ENCODE measurements around the gene CACNA1B. TPM values are rescaled to one million over a fixed set of nuclear protein-coding genes. Genes with fewer than 3 reads are reported as not detected.

CACNA1B gene
- polyA plus RNA-seq, 2 of the 4 experiments (the other 2 are of a cell fraction) = 0.03 to 0.06 TPM

- TF ChIP-seq HES2 (IDR thresholded peaks at IDR 0.05) = no peak
These were observed 170.0 kb downstream of the CACNA1B start (continued) for GRCh38 chr9:138047469-138048040.

DNA sequence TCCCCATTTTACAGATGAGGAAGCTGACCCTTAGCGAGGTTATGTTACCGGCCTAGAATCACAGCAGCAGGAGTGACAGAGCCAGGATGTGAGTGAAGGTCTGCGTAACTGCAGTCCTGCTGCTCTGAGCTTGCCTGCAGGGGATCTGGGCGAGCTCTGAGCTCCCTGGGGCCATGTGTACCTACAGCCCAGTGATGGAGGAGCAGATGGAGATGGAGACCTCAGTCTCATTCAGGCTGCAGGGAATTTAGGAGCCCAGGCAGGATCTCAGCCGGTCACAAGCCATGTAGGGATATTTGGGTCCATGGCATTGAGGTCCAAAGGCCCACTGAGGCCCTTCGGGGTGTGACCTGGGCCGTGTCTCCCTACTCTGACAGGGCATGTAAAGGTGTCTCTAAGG is 170.6 kb downstream of the CACNA1B start:
- no peak for ATAC-seq
- no peak for DNase-seq (ENCODE audit: low read depth in 1 of 2, low spot score in 1 of 2)
- FAIRE-seq = no peak
- TF ChIP-seq ESRRA (IDR thresholded peaks at IDR 0.05; ENCODE audit: borderline replicate concordance, low read length) = no peak
- TF ChIP-seq, protein P1, sequence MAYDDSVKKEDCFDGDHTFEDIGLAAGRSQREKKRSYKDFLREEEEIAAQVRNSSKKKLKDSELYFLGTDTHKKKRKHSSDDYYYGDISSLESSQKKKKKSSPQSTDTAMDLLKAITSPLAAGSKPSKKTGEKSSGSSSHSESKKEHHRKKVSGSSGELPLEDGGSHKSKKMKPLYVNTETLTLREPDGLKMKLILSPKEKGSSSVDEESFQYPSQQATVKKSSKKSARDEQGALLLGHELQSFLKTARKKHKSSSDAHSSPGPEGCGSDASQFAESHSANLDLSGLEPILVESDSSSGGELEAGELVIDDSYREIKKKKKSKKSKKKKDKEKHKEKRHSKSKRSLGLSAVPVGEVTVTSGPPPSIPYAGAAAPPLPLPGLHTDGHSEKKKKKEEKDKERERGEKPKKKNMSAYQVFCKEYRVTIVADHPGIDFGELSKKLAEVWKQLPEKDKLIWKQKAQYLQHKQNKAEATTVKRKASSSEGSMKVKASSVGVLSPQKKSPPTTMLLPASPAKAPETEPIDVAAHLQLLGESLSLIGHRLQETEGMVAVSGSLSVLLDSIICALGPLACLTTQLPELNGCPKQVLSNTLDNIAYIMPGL (CRISPR knock-in tag; IDR thresholded peaks at IDR 0.05; ENCODE audit: borderline replicate concordance) = no peak
- TF ChIP-seq, protein P2, sequence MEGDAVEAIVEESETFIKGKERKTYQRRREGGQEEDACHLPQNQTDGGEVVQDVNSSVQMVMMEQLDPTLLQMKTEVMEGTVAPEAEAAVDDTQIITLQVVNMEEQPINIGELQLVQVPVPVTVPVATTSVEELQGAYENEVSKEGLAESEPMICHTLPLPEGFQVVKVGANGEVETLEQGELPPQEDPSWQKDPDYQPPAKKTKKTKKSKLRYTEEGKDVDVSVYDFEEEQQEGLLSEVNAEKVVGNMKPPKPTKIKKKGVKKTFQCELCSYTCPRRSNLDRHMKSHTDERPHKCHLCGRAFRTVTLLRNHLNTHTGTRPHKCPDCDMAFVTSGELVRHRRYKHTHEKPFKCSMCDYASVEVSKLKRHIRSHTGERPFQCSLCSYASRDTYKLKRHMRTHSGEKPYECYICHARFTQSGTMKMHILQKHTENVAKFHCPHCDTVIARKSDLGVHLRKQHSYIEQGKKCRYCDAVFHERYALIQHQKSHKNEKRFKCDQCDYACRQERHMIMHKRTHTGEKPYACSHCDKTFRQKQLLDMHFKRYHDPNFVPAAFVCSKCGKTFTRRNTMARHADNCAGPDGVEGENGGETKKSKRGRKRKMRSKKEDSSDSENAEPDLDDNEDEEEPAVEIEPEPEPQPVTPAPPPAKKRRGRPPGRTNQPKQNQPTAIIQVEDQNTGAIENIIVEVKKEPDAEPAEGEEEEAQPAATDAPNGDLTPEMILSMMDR (IDR thresholded peaks at IDR 0.05) = no peak
- no peak for TF ChIP-seq EHF (CRISPR knock-in tag; IDR thresholded peaks at IDR 0.05)
- no peak for TF ChIP-seq JUN (IDR thresholded peaks at IDR 0.05)
- no peak for TF ChIP-seq RAD21 (conservative IDR thresholded peaks at IDR 0.05 in 1 of 2, IDR thresholded peaks at IDR 0.05 in 1 of 2)
- TF ChIP-seq MAFK (IDR thresholded peaks at IDR 0.05; ENCODE audit: partially characterized antibody) = no peak
- no peak for TF ChIP-seq MAZ (IDR thresholded peaks at IDR 0.05; ENCODE audit: borderline replicate concordance, low read depth, low read length)
- TF ChIP-seq HOXA7 (CRISPR knock-in tag; IDR thresholded peaks at IDR 0.05) = no peak
- no peak for TF ChIP-seq CHD4 (IDR thresholded peaks at IDR 0.05; ENCODE audit: borderline replicate concordance)
- TF ChIP-seq, protein P3, sequence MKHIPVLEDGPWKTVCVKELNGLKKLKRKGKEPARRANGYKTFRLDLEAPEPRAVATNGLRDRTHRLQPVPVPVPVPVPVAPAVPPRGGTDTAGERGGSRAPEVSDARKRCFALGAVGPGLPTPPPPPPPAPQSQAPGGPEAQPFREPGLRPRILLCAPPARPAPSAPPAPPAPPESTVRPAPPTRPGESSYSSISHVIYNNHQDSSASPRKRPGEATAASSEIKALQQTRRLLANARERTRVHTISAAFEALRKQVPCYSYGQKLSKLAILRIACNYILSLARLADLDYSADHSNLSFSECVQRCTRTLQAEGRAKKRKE (CRISPR knock-in tag; IDR thresholded peaks at IDR 0.05; ENCODE audit: low read depth) = no peak
- TF ChIP-seq REST (IDR thresholded peaks at IDR 0.05) = no peak
- TF ChIP-seq MYC (IDR thresholded peaks at IDR 0.05; ENCODE audit: borderline replicate concordance, low read length) = no peak
- no peak for TF ChIP-seq NR3C1 (IDR thresholded peaks at IDR 0.05)
- TF ChIP-seq ZNF302 (CRISPR knock-in tag; IDR thresholded peaks at IDR 0.05) = no peak
- TF ChIP-seq POLR2A (IDR thresholded peaks at IDR 0.05; ENCODE audit: low read length) = no peak
- no peak for TF ChIP-seq TP53 (CRISPR knock-in tag; IDR thresholded peaks at IDR 0.05)
- H3K4me1 ChIP-seq = no peaks in the 10 kb centered on the region
- no peak overlapping the region for H3K4me3 ChIP-seq
- no peaks in the 10 kb centered on the region for H3K9me3 ChIP-seq
- WGBS (ENCODE audit: missing lambda C conversion rate) = 48% methylated on average over 7 of the region's 7 CpGs
- H3K27ac ChIP-seq = no peak overlapping the region
- no peak overlapping the region for H3K4me2 ChIP-seq
- ChIA-PET POLR2A (no interaction called here), CTCF (interaction anchor here (0.6 kb wide), 1 partner anchor 123 kb away, joined by 3 read pairs; no protein-coding TSS in a partner anchor)
